ENCODE results near the gene VPS9D1. TPM values are rescaled to one million over a fixed set of nuclear protein-coding genes. Genes with fewer than 3 reads are reported as not detected.

Gene VPS9D1
- total RNA-seq, 1 donor, result 14.5 TPM

GRCh38 chr16:89697616-89698331 lies 22.9 kb downstream of the VPS9D1 start:
- peaks cover 11% of the 10 kb centered on the region for H3K4me1 ChIP-seq (ENCODE audit: insufficient read depth, low read length)
- H3K27ac ChIP-seq (ENCODE audit: low read depth, low read length), result no peak overlapping the region
- H3K4me2 ChIP-seq (ENCODE audit: insufficient read depth, low read length), result no peak overlapping the region
- no peaks in the 10 kb centered on the region for H3K27me3 ChIP-seq (ENCODE audit: insufficient read depth, low read length)
- TF ChIP-seq CTCF (IDR thresholded peaks at IDR 0.05; ENCODE audit: extremely low read depth, low read depth, low read length), result no peak
- H4K20me1 ChIP-seq (ENCODE audit: insufficient read depth, low read length), result peaks cover 18% of the 10 kb centered on the region
- H3K79me2 ChIP-seq (ENCODE audit: insufficient read depth, low read length), result peaks cover 3% of the 10 kb centered on the region
- H3K9me3 ChIP-seq (ENCODE audit: low read depth, low read length), result no peaks in the 10 kb centered on the region
- H3K36me3 ChIP-seq (ENCODE audit: insufficient read depth, low read length), result peaks cover 13% of the 10 kb centered on the region
- DNase-seq (ENCODE audit: insufficient read length, low spot score, missing footprints), result peak; percentile 78
- H3K4me3 ChIP-seq (ENCODE audit: insufficient read depth, low read length), result no peak overlapping the region
- no peak overlapping the region for H2AFZ ChIP-seq (ENCODE audit: low read length)

GRCh38 chr16:89697161-89697615 lies 23.5 kb downstream of the VPS9D1 start:
- TF ChIP-seq CTCF (IDR thresholded peaks at IDR 0.05; ENCODE audit: extremely low read depth, low read depth, low read length), result no peak

DNA sequence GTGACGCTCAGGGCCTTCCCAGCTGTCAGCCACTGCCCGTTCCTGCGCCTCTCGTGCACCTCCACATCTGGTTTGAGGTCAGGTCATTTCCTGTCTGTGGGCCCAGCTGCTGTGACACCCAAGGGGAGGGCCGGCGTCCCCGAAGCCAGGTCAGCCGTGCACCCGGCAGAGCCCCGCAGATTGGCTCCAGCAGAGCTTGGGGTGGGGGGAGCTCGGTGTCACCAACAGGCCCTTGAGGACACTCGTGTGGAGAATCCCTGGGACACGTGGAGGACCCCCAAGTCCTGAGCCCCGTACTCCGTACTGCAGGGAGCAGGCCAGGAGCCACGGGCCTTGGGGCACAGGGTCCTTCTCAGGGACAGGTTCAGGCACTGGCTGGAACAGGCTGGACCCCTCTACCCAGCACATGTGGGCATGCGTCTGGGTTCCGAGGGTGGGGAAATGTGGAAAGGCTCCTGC lies 24.0 kb downstream of the VPS9D1 start:
- H3K36me3 ChIP-seq (ENCODE audit: insufficient read depth, low read length), result peaks cover 21% of the 10 kb centered on the region
- no peak overlapping the region for H3K4me2 ChIP-seq (ENCODE audit: insufficient read depth, low read length)
- H3K9me3 ChIP-seq (ENCODE audit: low read depth, low read length), result no peaks in the 10 kb centered on the region
- peaks cover 3% of the 10 kb centered on the region for H3K79me2 ChIP-seq (ENCODE audit: insufficient read depth, low read length)
- H3K4me3 ChIP-seq (ENCODE audit: insufficient read depth, low read length), result no peak overlapping the region
- no peak overlapping the region for H2AFZ ChIP-seq (ENCODE audit: low read length)
- H3K27ac ChIP-seq (ENCODE audit: low read depth, low read length), result no peak overlapping the region
- DNase-seq (ENCODE audit: insufficient read length, low spot score, missing footprints), result peak; percentile 80
- TF ChIP-seq CTCF (IDR thresholded peaks at IDR 0.05; ENCODE audit: extremely low read depth, low read depth, low read length), result no peak
- H3K27me3 ChIP-seq (ENCODE audit: insufficient read depth, low read length), result no peaks in the 10 kb centered on the region
- peaks cover 18% of the 10 kb centered on the region for H4K20me1 ChIP-seq (ENCODE audit: insufficient read depth, low read length)
- peaks cover 9% of the 10 kb centered on the region for H3K4me1 ChIP-seq (ENCODE audit: insufficient read depth, low read length)

More at GRCh38 chr16:89697161-89697615, 23.5 kb downstream of the VPS9D1 start:
- Histone ChIP-seq H3K27me3 (ENCODE audit: insufficient read depth, low read length) (no peaks in the 10 kb centered on the region), H3K36me3 (ENCODE audit: insufficient read depth, low read length) (peaks cover 17% of the 10 kb centered on the region), H4K20me1 (ENCODE audit: insufficient read depth, low read length) (peaks cover 18% of the 10 kb centered on the region), H3K79me2 (ENCODE audit: insufficient read depth, low read length) (peaks cover 3% of the 10 kb centered on the region), H3K4me3 (ENCODE audit: insufficient read depth, low read length) (no peak overlapping the region), H3K27ac (ENCODE audit: low read depth, low read length) (no peak overlapping the region), H2AFZ (ENCODE audit: low read length) (no peak overlapping the region), H3K9me3 (ENCODE audit: low read depth, low read length) (no peaks in the 10 kb centered on the region), H3K4me1 (ENCODE audit: insufficient read depth, low read length) (peaks cover 11% of the 10 kb centered on the region), H3K4me2 (ENCODE audit: insufficient read depth, low read length) (no peak overlapping the region)
- peak; percentile 86 for DNase-seq (ENCODE audit: insufficient read length, low spot score, missing footprints)

DNA sequence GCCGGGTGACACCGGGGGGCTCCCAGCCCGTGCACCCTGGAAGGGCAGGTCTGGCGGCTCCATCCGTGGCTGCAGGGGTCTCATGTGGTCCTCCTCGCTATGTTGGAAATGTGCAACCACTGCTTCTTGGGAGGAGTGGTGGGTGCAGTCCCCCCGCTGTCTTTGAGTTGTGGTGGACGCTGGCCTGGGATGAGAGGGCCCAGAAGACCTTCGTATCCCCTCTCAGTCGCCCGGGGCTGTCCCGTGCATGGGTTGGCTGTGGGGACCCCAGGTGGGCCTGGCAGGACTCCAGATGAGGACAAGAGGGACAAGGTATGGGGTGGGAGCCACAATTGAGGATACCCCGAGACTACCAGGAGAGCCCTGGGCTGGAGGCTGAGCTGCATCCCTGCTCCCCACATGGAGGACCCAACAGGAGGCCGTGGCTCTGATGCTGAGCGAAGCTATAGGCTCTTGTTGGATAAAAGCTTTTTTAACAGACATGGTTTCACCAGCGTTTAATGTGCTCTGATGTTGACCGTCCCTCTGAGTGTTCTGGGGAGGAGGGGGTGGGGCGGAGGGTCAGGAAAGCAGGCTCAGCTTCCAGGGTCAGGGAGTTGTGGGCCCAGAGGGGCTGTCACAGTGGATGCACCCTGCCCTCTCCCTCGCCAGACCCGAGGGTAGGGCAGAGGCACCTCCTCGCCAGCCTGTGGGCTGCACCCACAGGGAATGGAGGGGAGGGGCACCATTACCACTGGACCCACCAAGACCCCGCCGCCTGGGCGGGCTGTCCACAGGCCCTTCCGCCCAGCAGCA lies 24.6 kb downstream of the VPS9D1 start:
- H3K27ac ChIP-seq (ENCODE audit: low read depth, low read length), result no peak overlapping the region
- peak; percentile 86 for DNase-seq (ENCODE audit: insufficient read length, low spot score, missing footprints)
- no peaks in the 10 kb centered on the region for H3K9me3 ChIP-seq (ENCODE audit: low read depth, low read length)
- no peak for TF ChIP-seq CTCF (IDR thresholded peaks at IDR 0.05; ENCODE audit: extremely low read depth, low read depth, low read length)
- no peak overlapping the region for H3K4me2 ChIP-seq (ENCODE audit: insufficient read depth, low read length)
- peaks cover 27% of the 10 kb centered on the region for H3K36me3 ChIP-seq (ENCODE audit: insufficient read depth, low read length)
- H3K79me2 ChIP-seq (ENCODE audit: insufficient read depth, low read length), result peaks cover 3% of the 10 kb centered on the region
- no peak overlapping the region for H3K4me3 ChIP-seq (ENCODE audit: insufficient read depth, low read length)
- H3K4me1 ChIP-seq (ENCODE audit: insufficient read depth, low read length), result peaks cover 9% of the 10 kb centered on the region
- H2AFZ ChIP-seq (ENCODE audit: low read length), result no peak overlapping the region
- peaks cover 18% of the 10 kb centered on the region for H4K20me1 ChIP-seq (ENCODE audit: insufficient read depth, low read length)
- H3K27me3 ChIP-seq (ENCODE audit: insufficient read depth, low read length), result no peaks in the 10 kb centered on the region

Measured in osteoblast (primary cell).